CD4-positive, alpha-beta T cell treated with Interleukin-6 at 100 ng/mL for 8 hours (primary cell): Measurements from ENCODE around the gene ADRA2C.

Experiments used
- DNase-seq: peaks from one replicate; pipeline ENCODE4 v3.0.0-alpha.2; 2020; ENCODE audit warnings: mixed read lengths, low spot score

Gene ADRA2C

DNA sequence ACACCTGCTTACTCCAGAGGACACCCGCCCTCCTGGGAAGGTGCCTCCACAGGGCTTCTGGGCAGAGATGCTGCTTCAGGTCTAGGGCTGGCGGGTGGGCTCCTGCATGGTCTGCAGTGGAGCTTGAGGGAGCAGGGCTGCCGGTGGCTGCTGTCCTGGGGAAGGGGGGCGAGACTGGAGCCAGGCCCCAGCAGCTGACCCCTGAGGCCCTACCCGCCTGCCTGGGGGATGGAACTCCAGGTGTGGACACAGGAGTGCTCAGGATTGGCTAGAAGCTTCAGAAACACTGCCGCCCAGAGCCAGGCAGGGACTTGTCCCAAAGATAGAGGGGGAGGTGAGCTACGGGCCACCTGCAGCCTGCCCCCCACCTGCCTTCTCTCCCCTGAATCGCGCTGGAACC lies 33.0 kb upstream of the ADRA2C start:
- no peak for DNase-seq

DNA sequence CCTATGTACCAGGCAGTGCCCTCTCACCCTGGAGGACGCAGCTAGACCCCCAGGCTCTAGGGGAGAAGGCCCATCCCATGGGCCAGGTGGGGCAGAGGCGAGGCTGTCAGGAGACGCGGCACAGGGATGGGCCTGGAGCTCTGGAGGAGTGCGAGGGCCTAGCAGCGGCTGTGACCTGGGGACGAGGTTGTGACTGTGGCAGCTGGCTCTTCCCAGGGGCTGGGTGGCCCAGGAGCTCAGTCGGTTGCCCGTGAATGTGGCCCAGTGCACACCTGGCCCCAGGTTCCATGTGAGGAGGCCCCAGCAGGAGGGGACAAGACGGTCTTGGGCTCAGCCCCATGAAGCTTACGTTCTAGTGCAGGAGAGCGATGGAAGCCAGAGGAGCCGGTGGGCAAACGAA lies 31.0 kb upstream of the ADRA2C start:
- no peak for DNase-seq

GRCh38 chr4:3736290-3736689 lies 29.9 kb upstream of the ADRA2C start:
- no peak for DNase-seq

DNA sequence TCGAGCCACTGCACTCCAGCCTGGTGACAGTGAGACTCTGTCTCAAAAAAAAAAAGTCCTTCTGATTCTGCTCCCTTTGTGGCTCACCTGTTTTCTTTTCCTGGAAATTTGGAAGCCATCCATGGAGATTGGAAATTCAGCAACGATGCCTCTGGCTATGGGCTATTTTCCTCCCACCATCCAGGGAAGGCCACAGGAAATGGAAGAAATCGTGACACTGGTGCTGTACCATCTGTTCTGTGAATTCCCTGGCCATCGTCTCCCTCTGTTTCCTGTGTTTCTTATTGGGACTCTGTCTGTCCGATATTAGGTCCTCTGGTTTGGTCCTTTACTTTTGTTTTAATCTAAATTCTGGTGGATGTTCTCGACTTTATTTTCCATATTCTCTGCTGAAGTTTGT lies 29.4 kb upstream of the ADRA2C start:
- DNase-seq: no peak

DNA sequence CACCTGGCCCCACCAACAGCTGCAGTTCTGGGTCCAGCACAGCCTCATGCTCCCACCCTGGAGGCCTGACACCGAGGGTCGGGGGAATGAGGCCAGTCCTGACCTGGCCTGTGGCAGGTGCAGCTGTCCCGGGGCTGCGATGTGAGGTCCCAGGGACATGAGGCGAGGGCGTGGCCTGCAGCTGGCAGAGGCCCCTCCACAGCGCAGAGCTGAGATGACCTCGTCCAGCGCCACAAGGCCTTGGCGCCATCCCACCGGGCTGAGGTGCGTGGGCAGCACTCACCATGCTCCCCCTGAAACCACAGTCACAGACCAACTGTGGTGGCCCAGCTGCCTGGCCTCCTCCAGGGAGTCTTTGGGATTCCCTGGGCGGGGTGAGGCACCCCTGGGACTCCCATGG lies 26.6 kb upstream of the ADRA2C start:
- no peak for DNase-seq

- DNase-seq: no peak
Measured at GRCh38 chr4:3740256-3740655, 25.9 kb upstream of the ADRA2C start.

GRCh38 chr4:3741217-3742011 lies 24.8 kb upstream of the ADRA2C start:
- no peak for DNase-seq

- no peak for DNase-seq
Measured at GRCh38 chr4:3742610-3743009, 23.6 kb upstream of the ADRA2C start.

DNA sequence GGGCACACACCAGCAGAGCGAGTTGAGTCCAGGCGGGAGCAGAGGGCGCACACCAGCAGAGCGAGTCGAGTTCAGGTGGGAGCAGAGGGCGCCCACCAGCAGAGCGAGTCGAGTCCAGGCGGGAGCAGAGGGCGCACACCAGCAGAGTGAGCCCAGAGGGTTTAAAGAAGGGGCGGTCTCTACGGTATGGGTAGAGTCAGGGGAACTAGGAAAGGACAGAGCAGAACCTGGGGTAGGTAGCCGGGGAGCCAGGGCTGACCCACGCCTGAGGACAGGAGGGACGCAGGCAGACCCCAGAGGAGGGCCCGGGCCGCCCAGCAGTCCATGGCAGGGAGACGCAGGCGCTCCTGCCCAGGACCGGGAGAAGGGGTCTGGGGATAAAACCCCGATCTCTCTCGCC lies 22.0 kb upstream of the ADRA2C start:
- DNase-seq: no peak

DNA sequence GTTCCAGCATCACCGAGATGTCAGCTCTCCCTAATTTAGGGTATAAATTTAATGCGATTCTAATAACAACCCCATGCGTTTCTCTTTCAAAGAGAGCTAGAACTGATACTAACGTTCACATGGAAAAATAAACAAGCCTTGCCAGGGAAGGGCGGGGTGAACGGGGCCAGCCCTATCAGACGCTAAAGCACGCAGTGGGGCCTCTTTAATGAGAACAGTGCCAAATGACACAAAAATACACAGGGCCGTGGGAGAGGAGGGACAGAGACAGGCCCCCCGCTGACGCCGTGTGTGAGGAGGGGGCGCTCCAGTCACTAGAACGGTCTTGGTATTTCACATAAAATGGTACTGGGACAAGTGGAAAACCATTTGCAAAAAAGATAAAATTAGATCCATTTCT lies 21.3 kb upstream of the ADRA2C start:
- no peak for DNase-seq

- no peak for DNase-seq
Measured at GRCh38 chr4:3745886-3746656, 20.1 kb upstream of the ADRA2C start.

GRCh38 chr4:3746701-3747580 lies 19.2 kb upstream of the ADRA2C start:
- DNase-seq: no peak

- no peak for DNase-seq
Measured at GRCh38 chr4:3747581-3747904, 18.6 kb upstream of the ADRA2C start.

- DNase-seq: no peak
Measured at GRCh38 chr4:3748136-3748898, 17.9 kb upstream of the ADRA2C start.

- DNase-seq: no peak
Measured at GRCh38 chr4:3749081-3749480, 17.1 kb upstream of the ADRA2C start.

DNA sequence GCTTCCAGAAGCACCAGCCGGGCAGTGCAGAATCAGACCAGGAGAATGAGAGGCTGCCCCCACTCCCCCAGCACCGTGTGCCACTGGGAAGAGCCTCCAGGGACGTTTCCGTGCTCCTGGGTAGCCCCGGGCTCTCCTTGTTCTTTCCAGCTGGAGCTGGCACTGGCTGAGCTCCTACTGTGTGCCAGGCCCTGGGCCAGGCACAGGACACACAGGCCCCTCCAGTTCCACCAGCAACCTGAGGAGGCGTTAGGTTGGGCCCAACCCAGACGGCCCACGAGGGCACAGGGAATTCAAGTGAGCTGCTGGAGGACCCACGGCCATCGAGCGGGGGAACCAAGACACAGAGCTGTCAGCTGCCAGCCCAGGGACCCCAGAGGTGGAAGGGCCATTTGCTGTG lies 15.9 kb upstream of the ADRA2C start:
- DNase-seq: no peak

DNA sequence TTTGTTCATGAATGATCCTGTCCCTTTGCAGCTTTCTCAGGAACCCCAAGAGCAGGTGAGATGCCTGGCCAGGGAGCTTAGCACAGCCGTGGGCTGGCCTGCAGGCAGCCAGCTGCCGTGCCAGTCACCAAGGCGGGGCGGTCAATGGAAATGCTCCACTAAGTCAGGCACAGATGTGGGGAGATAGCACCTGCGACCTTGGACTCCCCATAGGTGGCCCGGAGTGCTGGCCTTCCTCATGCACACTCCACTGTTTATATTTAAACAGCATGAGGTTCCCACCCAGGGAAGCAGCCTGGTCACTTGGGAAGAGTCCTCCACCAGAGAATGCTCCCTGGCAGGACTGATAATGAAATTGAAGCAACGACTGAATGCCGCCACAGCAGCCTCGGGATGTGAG lies 14.2 kb upstream of the ADRA2C start:
- DNase-seq: no peak

DNA sequence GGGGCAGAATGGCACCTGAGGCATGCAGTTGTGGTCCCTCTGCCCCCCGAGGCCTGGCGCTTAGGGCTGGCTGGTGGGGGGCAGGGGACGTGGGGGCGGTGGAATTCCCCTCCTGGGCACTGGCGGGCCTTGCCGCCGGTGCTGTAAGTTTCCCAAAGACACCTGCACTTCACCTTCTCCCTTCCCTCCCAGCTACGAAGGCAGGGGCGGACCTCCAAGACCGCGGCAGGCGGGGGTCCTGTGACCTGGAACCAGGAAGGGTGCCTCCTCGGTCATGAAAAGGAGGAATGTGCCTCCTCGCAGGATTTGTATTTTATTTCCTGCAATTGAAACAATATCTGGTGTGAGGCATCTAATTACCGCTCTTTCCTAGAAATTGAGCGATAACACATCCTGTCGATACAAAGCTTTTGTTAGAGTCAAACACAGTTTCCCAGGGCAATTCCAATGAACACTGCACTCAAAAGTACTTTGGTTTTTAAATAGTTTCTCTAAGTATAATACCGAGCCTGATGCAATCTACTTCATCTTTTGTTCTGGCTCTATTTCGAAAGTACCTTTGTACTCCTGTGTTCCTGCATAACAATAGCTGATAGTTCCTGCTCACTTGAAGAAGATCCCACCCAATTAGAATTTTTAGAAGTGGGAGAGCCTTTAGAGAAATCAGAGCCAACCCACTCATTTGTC lies 12.3 kb upstream of the ADRA2C start:
- DNase-seq: no peak

DNA sequence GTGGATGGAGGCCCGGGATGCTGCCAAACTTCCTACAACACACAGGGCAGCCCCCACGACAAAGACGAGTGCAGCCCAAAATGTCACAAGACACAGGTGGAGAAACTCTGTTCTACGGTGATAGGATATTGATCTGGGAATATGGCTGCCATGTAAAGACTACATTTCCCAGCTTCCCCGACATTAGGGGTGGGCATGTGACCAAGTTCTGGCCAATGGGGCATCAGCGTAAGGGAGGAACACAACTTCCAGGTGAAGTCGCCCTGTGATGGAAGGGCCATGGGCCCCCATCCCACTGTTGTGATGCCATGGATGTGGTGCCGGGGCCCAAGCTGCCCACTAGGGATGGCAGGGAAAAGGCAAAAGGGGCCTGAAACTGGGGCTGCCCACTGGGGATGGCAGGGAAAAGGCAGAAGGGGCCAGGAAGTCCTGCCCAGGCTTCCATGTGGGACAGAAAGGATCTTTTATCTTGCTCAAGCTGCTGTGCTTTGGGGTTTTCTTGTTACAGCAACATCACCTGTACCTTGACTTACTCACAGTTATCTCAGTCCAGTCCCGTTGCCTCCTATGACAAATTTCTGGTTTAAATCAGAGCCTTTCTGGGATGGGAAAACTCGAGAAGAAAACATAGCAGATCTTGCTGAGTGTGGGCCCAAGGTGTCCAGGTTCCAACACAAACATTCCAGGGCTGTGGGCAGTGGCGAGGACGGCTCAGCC lies 9.7 kb upstream of the ADRA2C start:
- no peak for DNase-seq

- no peak for DNase-seq
Measured at GRCh38 chr4:3759236-3759635, 6.9 kb upstream of the ADRA2C start.

GRCh38 chr4:3760346-3760745 lies 5.8 kb upstream of the ADRA2C start:
- DNase-seq: no peak
